ENCODE results near the gene ZNF521.

Gene ZNF521

GRCh38 chr18:25123438-25124232, 228.3 kb downstream of the ZNF521 start:
- no peak for TF ChIP-seq CTCF (IDR thresholded peaks at IDR 0.05)

GRCh38 chr18:25121442-25121841, 230.5 kb downstream of the ZNF521 start:
- TF ChIP-seq CTCF (IDR thresholded peaks at IDR 0.05) = no peak

- no peak for TF ChIP-seq CTCF (IDR thresholded peaks at IDR 0.05)
Measured at GRCh38 chr18:25113566-25113965, 238.4 kb downstream of the ZNF521 start.

GRCh38 chr18:25112821-25113434, 239.0 kb downstream of the ZNF521 start:
- TF ChIP-seq CTCF (IDR thresholded peaks at IDR 0.05) = no peak

GRCh38 chr18:25111377-25112288, 240.3 kb downstream of the ZNF521 start:
- TF ChIP-seq CTCF (IDR thresholded peaks at IDR 0.05) = no peak

- no peak for TF ChIP-seq CTCF (IDR thresholded peaks at IDR 0.05)
Measured at GRCh38 chr18:25109484-25109883, 242.5 kb downstream of the ZNF521 start.

GRCh38 chr18:25103468-25104155, 248.4 kb downstream of the ZNF521 start:
- TF ChIP-seq CTCF (IDR thresholded peaks at IDR 0.05) = no peak
